Measurements from ENCODE around the gene SHROOM1.

Gene SHROOM1

GRCh38 chr5:132848270-132848669 is 17.8 kb upstream of the SHROOM1 start:
- no peaks in the 10 kb centered on the region for H4K20me1 ChIP-seq (ENCODE audit: insufficient read depth, low read length, poor library complexity, severe bottlenecking)
- no peaks in the 10 kb centered on the region for H3K79me2 ChIP-seq (ENCODE audit: insufficient read depth, low read length)

GRCh38 chr5:132841305-132841704 is 10.9 kb upstream of the SHROOM1 start:
- H3K9ac ChIP-seq (ENCODE audit: low read depth, low read length, poor library complexity, severe bottlenecking), result no peak overlapping the region
- no peaks in the 10 kb centered on the region for H3K27me3 ChIP-seq (ENCODE audit: insufficient read depth, low read length, poor library complexity, severe bottlenecking)
- H3F3A ChIP-seq (ENCODE audit: low read depth), result no peaks in the 10 kb centered on the region
- H3K9me3 ChIP-seq (ENCODE audit: insufficient read depth, low read depth, low read length), result no peaks in the 10 kb centered on the region
- no peaks in the 10 kb centered on the region for H3K9me2 ChIP-seq (replicated peaks; ENCODE audit: low read depth, low read length)
- H3K4me3 ChIP-seq (ENCODE audit: low read length, poor library complexity, severe bottlenecking), result no peak overlapping the region
- no peaks in the 10 kb centered on the region for H3K79me2 ChIP-seq (ENCODE audit: insufficient read depth, low read length)
- H3K4me2 ChIP-seq (ENCODE audit: low read depth, low read length, poor library complexity, severe bottlenecking), result no peak overlapping the region
- no peaks in the 10 kb centered on the region for H3K4me1 ChIP-seq (ENCODE audit: insufficient read depth, low read length, poor library complexity, severe bottlenecking)
- no peaks in the 10 kb centered on the region for H3K36me3 ChIP-seq (ENCODE audit: insufficient read depth, low read length)
- TF ChIP-seq, protein P1, sequence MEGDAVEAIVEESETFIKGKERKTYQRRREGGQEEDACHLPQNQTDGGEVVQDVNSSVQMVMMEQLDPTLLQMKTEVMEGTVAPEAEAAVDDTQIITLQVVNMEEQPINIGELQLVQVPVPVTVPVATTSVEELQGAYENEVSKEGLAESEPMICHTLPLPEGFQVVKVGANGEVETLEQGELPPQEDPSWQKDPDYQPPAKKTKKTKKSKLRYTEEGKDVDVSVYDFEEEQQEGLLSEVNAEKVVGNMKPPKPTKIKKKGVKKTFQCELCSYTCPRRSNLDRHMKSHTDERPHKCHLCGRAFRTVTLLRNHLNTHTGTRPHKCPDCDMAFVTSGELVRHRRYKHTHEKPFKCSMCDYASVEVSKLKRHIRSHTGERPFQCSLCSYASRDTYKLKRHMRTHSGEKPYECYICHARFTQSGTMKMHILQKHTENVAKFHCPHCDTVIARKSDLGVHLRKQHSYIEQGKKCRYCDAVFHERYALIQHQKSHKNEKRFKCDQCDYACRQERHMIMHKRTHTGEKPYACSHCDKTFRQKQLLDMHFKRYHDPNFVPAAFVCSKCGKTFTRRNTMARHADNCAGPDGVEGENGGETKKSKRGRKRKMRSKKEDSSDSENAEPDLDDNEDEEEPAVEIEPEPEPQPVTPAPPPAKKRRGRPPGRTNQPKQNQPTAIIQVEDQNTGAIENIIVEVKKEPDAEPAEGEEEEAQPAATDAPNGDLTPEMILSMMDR (conservative IDR thresholded peaks at IDR 0.05; ENCODE audit: low read length), result no peak
- no peak for TF ChIP-seq EZH2phosphoT487 (IDR thresholded peaks at IDR 0.05; ENCODE audit: borderline replicate concordance)
- no peak overlapping the region for H2AFZ ChIP-seq (ENCODE audit: low read length)
- H4K20me1 ChIP-seq (ENCODE audit: insufficient read depth, low read length, poor library complexity, severe bottlenecking), result no peaks in the 10 kb centered on the region

More at GRCh38 chr5:132848270-132848669, 17.8 kb upstream of the SHROOM1 start:
- Histone ChIP-seq H3K27me3 (ENCODE audit: insufficient read depth, low read length, poor library complexity, severe bottlenecking) (no peaks in the 10 kb centered on the region), H3K9ac (ENCODE audit: low read depth, low read length, poor library complexity, severe bottlenecking) (no peak overlapping the region), H3F3A (ENCODE audit: low read depth) (no peaks in the 10 kb centered on the region), H3K36me3 (ENCODE audit: insufficient read depth, low read length) (no peaks in the 10 kb centered on the region), H3K4me1 (ENCODE audit: insufficient read depth, low read length, poor library complexity, severe bottlenecking) (no peaks in the 10 kb centered on the region), H2AFZ (ENCODE audit: low read length) (no peak overlapping the region), H3K4me2 (ENCODE audit: low read depth, low read length, poor library complexity, severe bottlenecking) (no peak overlapping the region), H3K9me3 (ENCODE audit: insufficient read depth, low read depth, low read length) (no peaks in the 10 kb centered on the region), H3K9me2 (replicated peaks; ENCODE audit: low read depth, low read length) (no peaks in the 10 kb centered on the region), H3K4me3 (ENCODE audit: low read length, poor library complexity, severe bottlenecking) (no peak overlapping the region)
- TF ChIP-seq, protein P1 (conservative IDR thresholded peaks at IDR 0.05; ENCODE audit: low read length), result no peak

GRCh38 chr5:132840896-132841295 is 10.4 kb upstream of the SHROOM1 start:
- Histone ChIP-seq H3K79me2 (ENCODE audit: insufficient read depth, low read length) (no peaks in the 10 kb centered on the region), H3K27me3 (ENCODE audit: insufficient read depth, low read length, poor library complexity, severe bottlenecking) (no peaks in the 10 kb centered on the region), H4K20me1 (ENCODE audit: insufficient read depth, low read length, poor library complexity, severe bottlenecking) (no peaks in the 10 kb centered on the region), H3K9me3 (ENCODE audit: insufficient read depth, low read depth, low read length) (no peaks in the 10 kb centered on the region), H3K9me2 (replicated peaks; ENCODE audit: low read depth, low read length) (no peaks in the 10 kb centered on the region), H3K4me2 (ENCODE audit: low read depth, low read length, poor library complexity, severe bottlenecking) (no peak overlapping the region), H3K4me1 (ENCODE audit: insufficient read depth, low read length, poor library complexity, severe bottlenecking) (no peaks in the 10 kb centered on the region), H3K4me3 (ENCODE audit: low read length, poor library complexity, severe bottlenecking) (no peak overlapping the region), H3F3A (ENCODE audit: low read depth) (no peaks in the 10 kb centered on the region), H2AFZ (ENCODE audit: low read length) (no peak overlapping the region), H3K9ac (ENCODE audit: low read depth, low read length, poor library complexity, severe bottlenecking) (no peak overlapping the region), H3K36me3 (ENCODE audit: insufficient read depth, low read length) (no peaks in the 10 kb centered on the region)
- TF ChIP-seq, protein P1 (conservative IDR thresholded peaks at IDR 0.05; ENCODE audit: low read length), result no peak
- no peak for TF ChIP-seq EZH2phosphoT487 (IDR thresholded peaks at IDR 0.05; ENCODE audit: borderline replicate concordance)

Measured in Loucy (cell line).